Mesothelial cell of epicardium (in vitro differentiated cells): Measurements from ENCODE around the gene COMMD7. TPM values are rescaled to one million over a fixed set of nuclear protein-coding genes. Genes with fewer than 3 reads are reported as not detected.

Experiments used
- DNase-seq, 2 experiments: peaks; one replicate each; pipeline ENCODE4 v3.0.0; 2021; ENCODE audit warnings: low spot score in 2 of 2; ENCODE audit not compliant: unreplicated experiment in 2 of 2
- H3K27ac Mint-ChIP-seq: 2 replicates; pipeline ENCODE4 v1.8.0; 2021; ENCODE audit warnings: mixed read lengths
- H3K27me3 Mint-ChIP-seq: 2 replicates; pipeline ENCODE4 v1.8.0; 2021; ENCODE audit warnings: low read depth, mixed read lengths
- H3K36me3 Mint-ChIP-seq: 2 replicates; pipeline ENCODE4 v1.8.0; 2021; ENCODE audit warnings: mixed read lengths
- H3K4me1 Mint-ChIP-seq: 2 replicates; pipeline ENCODE4 v1.8.0; 2021; ENCODE audit warnings: mixed read lengths
- H3K4me3 Mint-ChIP-seq: 2 replicates; pipeline ENCODE4 v1.8.0; 2021; ENCODE audit warnings: mild to moderate bottlenecking, moderate library complexity, mixed read lengths
- H3K9me3 Mint-ChIP-seq: 2 replicates; pipeline ENCODE4 v1.8.0; 2021; ENCODE audit warnings: mixed read lengths
- CTCF ChIP-seq: fragments of 200-600 bp; sonication (generic); IDR thresholded peaks from one replicate; pipeline ENCODE4 v1.5.0; 2021; ENCODE audit warnings: antibody characterized with exemption; ENCODE audit not compliant: unreplicated experiment
- total RNA-seq: library from RNA; stranded (reverse); gene quantifications from 3 replicates; pipeline ENCODE4 v1.2.1, GENCODE V29; 2021

Gene COMMD7
- total RNA-seq, 1 donor from 2014 or later = 40.8 TPM

GRCh38 chr20:32660661-32661060 lies 82.6 kb downstream of the COMMD7 start:
- no peak for TF ChIP-seq CTCF
- no peak overlapping the region for H3K27ac Mint-ChIP-seq
- DNase-seq = no peak
- peaks cover 5% of the 10 kb centered on the region for H3K36me3 Mint-ChIP-seq
- no peak overlapping the region for H3K4me3 Mint-ChIP-seq
- no peaks in the 10 kb centered on the region for H3K27me3 Mint-ChIP-seq
- H3K4me1 Mint-ChIP-seq = peaks cover 4% of the 10 kb centered on the region
- peaks cover 11% of the 10 kb centered on the region for H3K9me3 Mint-ChIP-seq

- H3K9me3 Mint-ChIP-seq = peaks cover 16% of the 10 kb centered on the region
- peaks cover 8% of the 10 kb centered on the region for H3K36me3 Mint-ChIP-seq
- H3K27ac Mint-ChIP-seq = no peak overlapping the region
- peaks cover 6% of the 10 kb centered on the region for H3K4me1 Mint-ChIP-seq
- DNase-seq = no peak
- no peaks in the 10 kb centered on the region for H3K27me3 Mint-ChIP-seq
- no peak overlapping the region for H3K4me3 Mint-ChIP-seq
- no peak for TF ChIP-seq CTCF
Observed at GRCh38 chr20:32656827-32657226, 86.4 kb downstream of the COMMD7 start.

- TF ChIP-seq CTCF = no peak
Observed at GRCh38 chr20:32655903-32656512, 87.3 kb downstream of the COMMD7 start.

GRCh38 chr20:32652739-32653526 lies 90.3 kb downstream of the COMMD7 start:
- no peak overlapping the region for H3K27ac Mint-ChIP-seq
- peak; percentile 76 to 97 for DNase-seq
- H3K4me1 Mint-ChIP-seq = peaks cover 10% of the 10 kb centered on the region
- peaks cover 8% of the 10 kb centered on the region for H3K36me3 Mint-ChIP-seq
- no peaks in the 10 kb centered on the region for H3K27me3 Mint-ChIP-seq
- H3K4me3 Mint-ChIP-seq = no peak overlapping the region
- peak; percentile 97 for TF ChIP-seq CTCF
- peaks cover 12% of the 10 kb centered on the region for H3K9me3 Mint-ChIP-seq

More at GRCh38 chr20:32655903-32656512, 87.3 kb downstream of the COMMD7 start:
- DNase-seq = no peak
- Mint-ChIP-seq H3K36me3 (peaks cover 8% of the 10 kb centered on the region), H3K9me3 (peaks cover 16% of the 10 kb centered on the region), H3K27me3 (no peaks in the 10 kb centered on the region), H3K27ac (no peak overlapping the region), H3K4me1 (peaks cover 6% of the 10 kb centered on the region), H3K4me3 (no peak overlapping the region)

Other genes with a start within 250 kb of the COMMD7 start
- gene NOL4L, start 158.1 kb downstream of the COMMD7 start, total RNA-seq = 90.6 to 93.7 TPM (median 91.3 TPM) in 3 replicates
- 0.98 to 1.6 TPM (median 1.2 TPM) in 3 replicates for gene C20orf203, start 69.5 kb downstream of the COMMD7 start, total RNA-seq
- gene DNMT3B, start 18.9 kb upstream of the COMMD7 start, total RNA-seq = 7.5 to 8.5 TPM (median 8.5 TPM) in 3 replicates
- 114 to 119 TPM (median 114 TPM) in 3 replicates for gene MAPRE1, start 76.5 kb upstream of the COMMD7 start, total RNA-seq
- gene EFCAB8, start 115.5 kb upstream of the COMMD7 start, total RNA-seq = 0.11 to 0.51 TPM (median 0.47 TPM) in 3 replicates